Esophagus squamous epithelium (tissue), 4 donors: ENCODE results near the gene MTHFD2L.

Source experiments
- CTCF ChIP-seq, 6 experiments: fragments of 450-650 bp in 4 of 6; fragments of 200-600 bp in 2 of 6; sonication (generic) in 2 of 6; IDR thresholded peaks; one replicate each; pipeline ENCODE4 v1.5.1; 2016 to 2019; ENCODE audit warnings: antibody characterized with exemption in 6 of 6, mild to moderate bottlenecking in 4 of 6, moderate library complexity in 4 of 6
- POLR2A ChIP-seq, 4 donors: fragments of 450-650 bp; IDR thresholded peaks; one replicate each; pipeline ENCODE4 v1.6.1; 2017; ENCODE audit warnings: antibody characterized with exemption in 4 of 4, mild to moderate bottlenecking in 4 of 4, moderate library complexity in 3 of 4

GRCh38 chr4:74203467-74203866, 45.5 kb downstream of the MTHFD2L start:
- TF ChIP-seq CTCF (IDR thresholded peaks at IDR 0.05) (no peak), POLR2A (IDR thresholded peaks at IDR 0.05) (no peak)
